ENCODE results near the gene SCARB1. TPM values are rescaled to one million over a fixed set of nuclear protein-coding genes. Genes with fewer than 3 reads are reported as not detected.
A peak's percentile ranks its signal among the peaks of the same experiment; 100 is the strongest.

The SCARB1 gene
- total RNA-seq, 1 donor from 2014 or later, result 6.6 TPM

DNA sequence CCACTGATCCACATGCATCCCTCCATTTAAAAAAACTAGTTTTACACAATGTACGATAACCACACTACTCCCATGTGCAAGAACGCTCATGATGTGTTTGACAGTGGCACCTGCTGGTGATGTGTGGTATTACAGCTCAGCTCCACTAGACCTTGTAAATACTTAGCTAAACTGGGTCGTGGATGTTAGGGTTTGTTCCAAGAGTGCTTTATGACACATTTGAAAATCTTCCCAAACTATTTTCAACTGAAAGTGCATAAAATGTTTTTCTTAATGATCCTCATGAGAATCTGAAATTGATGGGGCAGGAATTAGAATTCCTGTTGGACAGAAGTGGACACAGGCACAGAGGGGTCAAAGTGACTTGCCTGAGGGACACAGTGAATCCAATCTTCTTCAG lies 99.2 kb downstream of the SCARB1 start:
- TF ChIP-seq, protein P1, sequence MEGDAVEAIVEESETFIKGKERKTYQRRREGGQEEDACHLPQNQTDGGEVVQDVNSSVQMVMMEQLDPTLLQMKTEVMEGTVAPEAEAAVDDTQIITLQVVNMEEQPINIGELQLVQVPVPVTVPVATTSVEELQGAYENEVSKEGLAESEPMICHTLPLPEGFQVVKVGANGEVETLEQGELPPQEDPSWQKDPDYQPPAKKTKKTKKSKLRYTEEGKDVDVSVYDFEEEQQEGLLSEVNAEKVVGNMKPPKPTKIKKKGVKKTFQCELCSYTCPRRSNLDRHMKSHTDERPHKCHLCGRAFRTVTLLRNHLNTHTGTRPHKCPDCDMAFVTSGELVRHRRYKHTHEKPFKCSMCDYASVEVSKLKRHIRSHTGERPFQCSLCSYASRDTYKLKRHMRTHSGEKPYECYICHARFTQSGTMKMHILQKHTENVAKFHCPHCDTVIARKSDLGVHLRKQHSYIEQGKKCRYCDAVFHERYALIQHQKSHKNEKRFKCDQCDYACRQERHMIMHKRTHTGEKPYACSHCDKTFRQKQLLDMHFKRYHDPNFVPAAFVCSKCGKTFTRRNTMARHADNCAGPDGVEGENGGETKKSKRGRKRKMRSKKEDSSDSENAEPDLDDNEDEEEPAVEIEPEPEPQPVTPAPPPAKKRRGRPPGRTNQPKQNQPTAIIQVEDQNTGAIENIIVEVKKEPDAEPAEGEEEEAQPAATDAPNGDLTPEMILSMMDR (IDR thresholded peaks at IDR 0.05; ENCODE audit: insufficient read depth, low read length, severe bottlenecking), result peak; percentile 61
- DNase-seq (ENCODE audit: low read depth) (peak; percentile 40), FAIRE-seq (no peak)
- H3K27me3 ChIP-seq (ENCODE audit: control insufficient read depth, insufficient read depth, low read length), result no peaks in the 10 kb centered on the region
- no peak overlapping the region for H3K4me3 ChIP-seq (ENCODE audit: low read depth, low read length)
- no peaks in the 10 kb centered on the region for H3K36me3 ChIP-seq (ENCODE audit: control insufficient read depth, insufficient read depth, low read length)

DNA sequence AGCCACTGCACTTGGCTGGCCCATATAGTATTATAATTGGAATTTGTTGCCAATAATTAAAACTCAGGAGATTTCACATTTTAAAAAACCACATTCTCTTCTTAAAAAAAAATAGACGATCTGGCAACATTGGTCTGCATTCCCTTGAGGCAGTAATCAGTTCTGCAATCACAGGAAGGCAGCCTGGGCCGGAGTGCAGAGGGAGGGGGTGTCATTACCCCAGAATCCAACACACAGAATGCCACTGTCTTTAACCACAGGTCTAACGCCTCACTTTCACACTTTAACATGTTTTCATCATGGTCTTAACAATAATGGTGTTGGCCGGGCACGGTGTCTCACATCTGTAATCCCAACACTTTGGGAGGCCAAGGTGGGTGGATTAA lies 100.1 kb downstream of the SCARB1 start:
- TF ChIP-seq, protein P1 (IDR thresholded peaks at IDR 0.05; ENCODE audit: insufficient read depth, low read length, severe bottlenecking), result no peak
- H3K36me3 ChIP-seq (ENCODE audit: control insufficient read depth, insufficient read depth, low read length), result no peaks in the 10 kb centered on the region
- no peak for FAIRE-seq

DNA sequence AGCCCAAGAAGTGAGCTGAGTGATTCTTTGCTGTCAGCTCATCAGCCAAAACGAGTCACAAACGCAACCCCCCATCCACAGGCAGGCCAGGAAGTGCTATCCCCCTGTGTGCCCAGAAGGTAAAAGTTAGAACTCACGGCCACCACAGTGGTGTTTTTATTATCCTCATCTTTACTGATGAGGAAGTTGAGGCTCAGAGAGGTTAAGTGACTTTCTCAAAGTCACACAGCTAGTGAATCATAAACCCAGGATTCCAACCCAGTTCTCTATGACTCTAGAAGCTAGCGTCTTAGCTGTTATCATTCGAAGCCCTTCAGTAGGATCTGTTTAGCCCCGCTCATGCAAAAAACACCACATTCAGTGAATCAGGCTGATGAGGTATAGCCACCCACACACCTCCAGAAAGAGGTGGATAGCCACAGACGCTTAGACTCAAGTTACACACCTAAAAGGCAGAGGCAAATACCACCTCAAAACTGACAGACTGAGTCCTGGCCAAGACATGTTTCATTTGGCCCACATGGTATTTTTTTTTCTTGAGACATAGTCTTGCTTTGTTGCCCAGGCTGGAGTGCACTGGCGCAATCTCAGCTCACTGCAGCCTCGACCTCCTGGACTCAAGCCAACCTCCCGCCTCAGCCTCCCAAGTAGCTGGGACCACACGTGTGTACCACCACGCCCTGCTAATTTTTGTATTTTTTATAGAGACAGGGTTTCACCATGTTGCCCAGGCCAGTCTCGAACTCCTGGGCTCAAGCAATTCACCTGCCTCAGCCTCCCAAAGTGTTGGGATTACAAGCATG lies 100.7 kb downstream of the SCARB1 start:
- Histone ChIP-seq H3K36me3 (ENCODE audit: control insufficient read depth, insufficient read depth, low read length) (no peaks in the 10 kb centered on the region), H3K27me3 (ENCODE audit: control insufficient read depth, insufficient read depth, low read length) (no peaks in the 10 kb centered on the region), H3K4me3 (ENCODE audit: low read depth, low read length) (no peak overlapping the region)
- TF ChIP-seq, protein P1 (IDR thresholded peaks at IDR 0.05; ENCODE audit: insufficient read depth, low read length, severe bottlenecking), result no peak
- FAIRE-seq (no peak), DNase-seq (ENCODE audit: low read depth) (peak; percentile 85)

More for the DNA sequence above, 100.1 kb downstream of the SCARB1 start:
- no peaks in the 10 kb centered on the region for H3K27me3 ChIP-seq (ENCODE audit: control insufficient read depth, insufficient read depth, low read length)
- no peak for DNase-seq (ENCODE audit: low read depth)
- no peak overlapping the region for H3K4me3 ChIP-seq (ENCODE audit: low read depth, low read length)

DNA sequence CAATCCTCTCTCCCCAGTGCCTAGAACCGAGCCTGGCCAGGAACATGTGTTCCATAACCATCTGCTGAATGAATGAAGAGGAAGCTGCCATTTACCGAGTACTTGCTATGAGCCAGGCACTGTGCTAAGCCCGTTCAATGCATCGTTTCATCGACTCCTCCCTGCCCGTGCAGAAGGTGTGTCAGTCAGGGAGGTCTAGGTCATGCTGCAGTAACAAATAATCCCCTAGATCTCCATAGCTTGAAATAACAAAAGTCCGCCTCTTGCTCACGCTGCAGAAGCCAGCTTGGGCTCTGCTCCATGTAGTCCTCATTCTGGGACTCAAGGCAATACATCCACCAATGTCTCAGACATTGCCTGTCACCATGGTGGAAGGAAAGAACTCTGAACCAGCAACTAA lies 101.3 kb downstream of the SCARB1 start:
- Histone ChIP-seq H3K4me3 (ENCODE audit: low read depth, low read length) (no peak overlapping the region), H3K27me3 (ENCODE audit: control insufficient read depth, insufficient read depth, low read length) (no peaks in the 10 kb centered on the region), H3K36me3 (ENCODE audit: control insufficient read depth, insufficient read depth, low read length) (no peaks in the 10 kb centered on the region)
- no peak for DNase-seq (ENCODE audit: low read depth)
- no peak for FAIRE-seq
- TF ChIP-seq, protein P1 (IDR thresholded peaks at IDR 0.05; ENCODE audit: insufficient read depth, low read length, severe bottlenecking), result no peak

DNA sequence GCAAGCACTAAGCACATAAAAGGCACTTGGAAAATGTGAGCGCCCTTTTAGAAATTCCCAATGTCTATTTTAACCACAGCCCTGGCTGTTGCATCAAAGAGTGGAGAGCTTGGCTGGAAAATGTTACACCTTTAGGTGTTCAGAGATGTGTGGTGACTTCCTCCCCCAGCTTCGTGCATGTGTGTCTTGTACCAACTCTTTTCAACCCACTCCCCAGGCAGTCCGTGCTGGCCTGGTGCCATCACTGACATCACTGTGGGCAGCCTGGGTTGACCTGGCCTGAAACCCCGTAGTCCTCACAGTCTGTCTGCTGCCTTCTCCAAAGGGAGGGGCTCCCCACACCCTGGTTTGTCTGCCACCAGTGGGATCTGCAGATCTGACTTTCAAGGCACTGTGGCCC lies 101.8 kb downstream of the SCARB1 start:
- TF ChIP-seq, protein P1 (IDR thresholded peaks at IDR 0.05; ENCODE audit: insufficient read depth, low read length, severe bottlenecking), result no peak
- FAIRE-seq (no peak), DNase-seq (ENCODE audit: low read depth) (no peak)
- H3K4me3 ChIP-seq (ENCODE audit: low read depth, low read length), result no peak overlapping the region
- no peaks in the 10 kb centered on the region for H3K36me3 ChIP-seq (ENCODE audit: control insufficient read depth, insufficient read depth, low read length)
- no peaks in the 10 kb centered on the region for H3K27me3 ChIP-seq (ENCODE audit: control insufficient read depth, insufficient read depth, low read length)

DNA sequence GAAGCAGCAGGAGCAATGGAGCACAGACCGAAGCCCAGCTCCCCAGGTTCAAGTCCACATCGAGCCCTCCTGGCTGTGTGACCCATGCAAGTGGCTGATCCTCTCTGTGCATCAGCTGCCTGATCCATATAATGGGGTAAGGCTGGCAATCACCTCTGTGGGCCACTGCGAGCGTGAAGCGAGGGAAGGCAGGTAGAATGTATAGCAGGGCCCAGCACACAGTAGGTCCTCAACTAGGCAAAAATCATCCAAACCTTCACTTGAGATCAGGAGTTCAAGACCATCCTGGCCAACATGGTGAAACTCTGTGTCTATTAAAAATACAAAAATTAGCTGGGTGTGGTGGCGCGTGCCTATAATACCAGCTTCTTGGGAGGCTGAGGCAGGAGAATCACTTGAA lies 102.6 kb downstream of the SCARB1 start:
- H3K36me3 ChIP-seq (ENCODE audit: control insufficient read depth, insufficient read depth, low read length), result no peaks in the 10 kb centered on the region
- no peak overlapping the region for H3K4me3 ChIP-seq (ENCODE audit: low read depth, low read length)
- FAIRE-seq (no peak), DNase-seq (ENCODE audit: low read depth) (no peak)
- H3K27me3 ChIP-seq (ENCODE audit: control insufficient read depth, insufficient read depth, low read length), result no peaks in the 10 kb centered on the region
- TF ChIP-seq, protein P1 (IDR thresholded peaks at IDR 0.05; ENCODE audit: insufficient read depth, low read length, severe bottlenecking), result no peak
